Measurements from ENCODE around the gene LDLRAP1. TPM values are rescaled to one million over a fixed set of nuclear protein-coding genes. Genes with fewer than 3 reads are reported as not detected.

Gene LDLRAP1
- 10.4 and 11.4 TPM in 2 replicates for total RNA-seq

DNA sequence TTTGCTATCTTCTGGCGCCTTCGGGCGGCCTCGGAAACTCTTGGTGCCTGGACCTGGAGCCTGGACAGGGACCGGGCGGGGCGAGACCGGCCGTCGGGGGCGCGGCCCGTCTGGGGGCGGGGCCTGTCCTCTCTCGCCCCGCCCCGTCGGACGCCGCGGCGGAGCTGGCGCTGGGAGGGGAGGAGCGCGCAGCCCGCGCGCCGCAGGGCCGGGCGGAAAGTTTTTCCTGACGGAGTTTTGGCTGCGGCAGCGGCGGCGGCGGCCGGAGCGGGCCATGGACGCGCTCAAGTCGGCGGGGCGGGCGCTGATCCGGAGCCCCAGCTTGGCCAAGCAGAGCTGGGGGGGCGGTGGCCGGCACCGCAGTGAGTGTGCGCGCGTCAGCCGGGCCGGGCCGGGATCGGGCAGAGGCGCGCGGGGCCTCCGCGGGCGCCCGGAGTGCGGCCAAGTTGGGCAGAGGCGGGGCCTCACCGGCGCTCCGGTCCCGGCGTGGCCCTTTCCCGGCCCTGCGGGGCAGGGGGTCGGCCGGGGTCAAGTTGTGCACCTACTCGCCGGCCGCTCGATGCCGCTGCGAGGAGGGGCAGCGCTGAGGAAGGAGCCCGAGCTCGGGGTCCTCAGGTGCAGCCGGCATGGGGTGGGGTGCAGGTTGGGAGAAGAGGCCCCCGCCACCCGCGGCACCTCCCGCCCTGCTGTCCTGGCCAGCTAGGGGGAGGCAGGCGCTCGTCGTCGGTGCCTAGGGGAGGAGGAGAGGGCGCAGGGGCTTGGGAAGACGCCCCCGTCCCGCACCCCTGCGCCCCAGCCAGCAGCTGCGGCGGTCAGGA is at the start of gene LDLRAP1:
LDLRAP1 (plus strand) TSS at position 182 of the 818 bp plus-strand sequence; CDS start at position 275, 93 bp downstream.

GRCh38 chr1:25616095-25616986 is 72.9 kb downstream of the LDLRAP1 start, which contains the start of gene MAN1C1:
MAN1C1 (plus strand) TSS chr1:25616791; CDS start chr1:25617798, 1,007 bp downstream.

Other genes starting within 250 kb of the LDLRAP1 start
- 153 and 171 TPM in 2 replicates for gene TMEM50A, start 205.3 kb upstream of the LDLRAP1 start, total RNA-seq
- gene RHCE, start 122.8 kb upstream of the LDLRAP1 start, total RNA-seq = under 0.01 TPM in 1 of 2 replicates, not detected in the other
- 17.2 and 21.4 TPM in 2 replicates for gene MACO1, start 112.7 kb upstream of the LDLRAP1 start, total RNA-seq
- under 0.01 and 0.15 TPM in 2 replicates for gene MAN1C1, start 73.2 kb downstream of the LDLRAP1 start, total RNA-seq